Hepatocyte (in vitro differentiated cells): ENCODE results near the gene DCAF6. TPM values are rescaled to one million over a fixed set of nuclear protein-coding genes. Genes with fewer than 3 reads are reported as not detected.

ENCODE experiments used
- DNase-seq: peaks from one replicate; pipeline ENCODE4 v3.0.0-alpha.2; 2016; ENCODE audit warnings: low spot score
- H2AFZ ChIP-seq: fragments of 200-600 bp; sonication (generic); 2 replicates; pipeline ENCODE4 v1.6.0; 2016; ENCODE audit warnings: antibody characterized with exemption, mild to moderate bottlenecking
- H3K27ac ChIP-seq: fragments of 200-600 bp; sonication (generic); 2 replicates; pipeline ENCODE4 v1.5.1; 2016; ENCODE audit warnings: mild to moderate bottlenecking
- H3K27me3 ChIP-seq: fragments of 200-600 bp; sonication (generic); 2 replicates; pipeline ENCODE4 v1.6.1; 2016
- H3K36me3 ChIP-seq: fragments of 200-600 bp; sonication (generic); replicated peaks from 2 replicates; pipeline ENCODE4 v1.5.1; 2016; ENCODE audit warnings: low read depth; ENCODE audit not compliant: insufficient read depth
- H3K4me1 ChIP-seq: fragments of 200-600 bp; sonication (generic); 2 replicates; pipeline ENCODE4 v1.5.1; 2016; ENCODE audit warnings: mild to moderate bottlenecking, moderate library complexity; ENCODE audit not compliant: insufficient read depth
- H3K4me2 ChIP-seq: fragments of 200-600 bp; sonication (generic); 2 replicates; pipeline ENCODE4 v1.6.0; 2016
- H3K4me3 ChIP-seq: fragments of 200-600 bp; sonication (generic); 2 replicates; pipeline ENCODE4 v1.5.1; 2016; ENCODE audit warnings: mild to moderate bottlenecking
- H3K79me2 ChIP-seq: fragments of 200-600 bp; sonication (generic); 2 replicates; pipeline ENCODE4 v1.6.0; 2017; ENCODE audit warnings: mild to moderate bottlenecking
- H3K9me2 ChIP-seq: fragments of 200-600 bp; sonication (generic); replicated peaks from 2 replicates; pipeline ENCODE4 v1.6.0; 2017; ENCODE audit warnings: mild to moderate bottlenecking; ENCODE audit not compliant: insufficient read depth
- H3K9me3 ChIP-seq: fragments of 200-600 bp; sonication (generic); 2 replicates; pipeline ENCODE4 v1.5.1; 2016; ENCODE audit warnings: low read depth, mild to moderate bottlenecking
- H4K20me1 ChIP-seq: fragments of 200-600 bp; sonication (generic); 2 replicates; pipeline ENCODE4 v1.6.0; 2016; ENCODE audit warnings: mild to moderate bottlenecking; ENCODE audit not compliant: insufficient read depth, poor library complexity, severe bottlenecking
- EZH2 ChIP-seq: fragments of 200-600 bp; sonication (generic); IDR thresholded peaks from 2 replicates; pipeline ENCODE4 v1.6.1; 2016; ENCODE audit warnings: antibody characterized with exemption, mild to moderate bottlenecking, borderline replicate concordance
- EZH2phosphoT487 ChIP-seq: fragments of 200-600 bp; sonication (generic); IDR thresholded peaks from one replicate; pipeline ENCODE4 v1.6.1; 2018; ENCODE audit warnings: antibody characterized with exemption, mild to moderate bottlenecking, low read depth, moderate library complexity; ENCODE audit not compliant: unreplicated experiment, severe bottlenecking
- WGBS: methylation state at CpG from one replicate; pipeline ENCODE4 v1.1.6; 2016; ENCODE audit warnings: low lambda C conversion rate; ENCODE audit errors: missing lambda C conversion rate; 5-methylcytosine and 5-hydroxymethylcytosine counted together
- polyA plus RNA-seq: library from polyadenylated mRNA; unstranded; fragments of >200 nt; fragmentation: Nextera tagmentation; extraction: Ambion mirVana; gene quantifications from 2 replicates; pipeline ENCODE4 v1.2.1, GENCODE V29; 2016
- total RNA-seq: library from RNA; depleted of rRNA; stranded (reverse); fragments of >200 nt; gene quantifications from 2 replicates; pipeline ENCODE4 v1.2.3, GENCODE V29; 2014
- TF ChIP-seq, protein P1 (sequence below): fragments of 200-600 bp; sonication (generic); IDR thresholded peaks from 2 replicates; pipeline ENCODE4 v1.5.1; 2016; ENCODE audit warnings: antibody characterized with exemption, mild to moderate bottlenecking; ENCODE audit not compliant: poor library complexity

Gene DCAF6
- total and polyA plus RNA-seq, 2 experiments from 2014 or later, result 62.7 to 69.4 TPM

- Histone ChIP-seq H3K4me2 (no peak overlapping the region), H4K20me1 (no peaks in the 10 kb centered on the region), H3K27ac (no peak overlapping the region), H3K9me3 (no peaks in the 10 kb centered on the region), H3K79me2 (no peaks in the 10 kb centered on the region), H3K36me3 (no peaks in the 10 kb centered on the region), H2AFZ (no peak overlapping the region), H3K27me3 (no peaks in the 10 kb centered on the region), H3K4me3 (no peak overlapping the region), H3K9me2 (no peaks in the 10 kb centered on the region), H3K4me1 (no peaks in the 10 kb centered on the region)
- TF ChIP-seq, protein P1, sequence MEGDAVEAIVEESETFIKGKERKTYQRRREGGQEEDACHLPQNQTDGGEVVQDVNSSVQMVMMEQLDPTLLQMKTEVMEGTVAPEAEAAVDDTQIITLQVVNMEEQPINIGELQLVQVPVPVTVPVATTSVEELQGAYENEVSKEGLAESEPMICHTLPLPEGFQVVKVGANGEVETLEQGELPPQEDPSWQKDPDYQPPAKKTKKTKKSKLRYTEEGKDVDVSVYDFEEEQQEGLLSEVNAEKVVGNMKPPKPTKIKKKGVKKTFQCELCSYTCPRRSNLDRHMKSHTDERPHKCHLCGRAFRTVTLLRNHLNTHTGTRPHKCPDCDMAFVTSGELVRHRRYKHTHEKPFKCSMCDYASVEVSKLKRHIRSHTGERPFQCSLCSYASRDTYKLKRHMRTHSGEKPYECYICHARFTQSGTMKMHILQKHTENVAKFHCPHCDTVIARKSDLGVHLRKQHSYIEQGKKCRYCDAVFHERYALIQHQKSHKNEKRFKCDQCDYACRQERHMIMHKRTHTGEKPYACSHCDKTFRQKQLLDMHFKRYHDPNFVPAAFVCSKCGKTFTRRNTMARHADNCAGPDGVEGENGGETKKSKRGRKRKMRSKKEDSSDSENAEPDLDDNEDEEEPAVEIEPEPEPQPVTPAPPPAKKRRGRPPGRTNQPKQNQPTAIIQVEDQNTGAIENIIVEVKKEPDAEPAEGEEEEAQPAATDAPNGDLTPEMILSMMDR, result peak; percentile 65
- TF ChIP-seq EZH2phosphoT487 (no peak), EZH2 (no peak)
- 61% methylated on average over 13 of the region's 13 CpGs for WGBS
- peak; percentile 65 for DNase-seq
These were observed 148.1 kb downstream of the DCAF6 start for GRCh38 chr1:168084396-168085231.

GRCh38 chr1:168085401-168085872, 149.0 kb downstream of the DCAF6 start:
- Histone ChIP-seq H3K9me3 (no peaks in the 10 kb centered on the region), H3K79me2 (no peaks in the 10 kb centered on the region), H3K4me1 (no peaks in the 10 kb centered on the region), H3K36me3 (no peaks in the 10 kb centered on the region), H4K20me1 (no peaks in the 10 kb centered on the region), H3K27me3 (no peaks in the 10 kb centered on the region), H3K4me3 (no peak overlapping the region), H2AFZ (no peak overlapping the region), H3K27ac (no peak overlapping the region), H3K4me2 (no peak overlapping the region), H3K9me2 (no peaks in the 10 kb centered on the region)
- TF ChIP-seq EZH2 (no peak), EZH2phosphoT487 (no peak)
- TF ChIP-seq, protein P1, result no peak
- 99% methylated on average over 15 of the region's 16 CpGs for WGBS
- DNase-seq, result no peak

DNA sequence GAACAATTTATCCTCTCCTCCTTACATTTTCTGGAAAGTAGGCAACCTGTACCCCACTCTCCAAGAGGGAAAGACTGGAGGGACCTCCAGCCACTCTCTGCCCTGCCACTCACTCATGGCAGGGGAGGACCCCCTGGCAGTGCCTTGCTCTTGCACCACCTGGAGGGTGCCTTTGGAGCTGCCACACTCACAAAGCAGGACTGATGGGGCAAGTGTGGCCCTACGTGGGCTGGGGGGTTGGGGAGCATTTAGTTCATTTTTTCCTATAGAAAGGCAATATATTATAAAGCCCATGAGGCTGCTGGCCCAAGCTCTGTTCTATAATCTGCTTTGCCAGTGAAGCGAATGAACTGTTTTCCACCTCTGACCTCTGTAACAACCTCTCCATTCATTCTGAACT, 150.0 kb downstream of the DCAF6 start:
- Histone ChIP-seq H3K4me1 (no peaks in the 10 kb centered on the region), H3K9me2 (no peaks in the 10 kb centered on the region), H3K27ac (no peak overlapping the region), H3K27me3 (no peaks in the 10 kb centered on the region), H3K4me3 (no peak overlapping the region), H2AFZ (no peak overlapping the region), H3K36me3 (no peaks in the 10 kb centered on the region), H3K4me2 (no peak overlapping the region), H4K20me1 (no peaks in the 10 kb centered on the region), H3K9me3 (no peaks in the 10 kb centered on the region), H3K79me2 (no peaks in the 10 kb centered on the region)
- WGBS, result 84% methylated on average over 2 of the region's 2 CpGs
- TF ChIP-seq, protein P1, result no peak
- TF ChIP-seq EZH2, result no peak
- TF ChIP-seq EZH2phosphoT487, result no peak
- no peak for DNase-seq
